H9 (cell line): ENCODE measurements around the gene TJP3. TPM values are rescaled to one million over a fixed set of nuclear protein-coding genes. Genes with fewer than 3 reads are reported as not detected.

Experiments
- DNase-seq: peaks from one replicate; pipeline ENCODE4 v3.0.0-alpha.2; 2017
- H2AFZ ChIP-seq: one replicate; pipeline ENCODE4 v1.6.1; 2013; ENCODE audit warnings: mild to moderate bottlenecking, low read length, control low read depth, moderate library complexity
- H2AK5ac ChIP-seq: 2 replicates; pipeline ENCODE4 v1.6.1; 2013; ENCODE audit warnings: low read length, control low read depth, mixed read lengths; ENCODE audit not compliant: insufficient read length
- H2BK120ac ChIP-seq: one replicate; pipeline ENCODE4 v1.6.1; 2013; ENCODE audit warnings: low read depth, mild to moderate bottlenecking, low read length, control low read depth, inconsistent platforms; ENCODE audit not compliant: poor library complexity, severe bottlenecking
- H2BK12ac ChIP-seq: 2 replicates; pipeline ENCODE4 v1.6.1; 2013; ENCODE audit warnings: low read length, control low read depth, mixed read lengths, low read depth; ENCODE audit not compliant: insufficient read length
- H2BK15ac ChIP-seq: 2 replicates; pipeline ENCODE4 v1.6.1; 2013; ENCODE audit warnings: low read depth, low read length, control low read depth
- H2BK20ac ChIP-seq: one replicate; pipeline ENCODE4 v1.6.1; 2013; ENCODE audit warnings: low read depth, mild to moderate bottlenecking, low read length, control low read depth, inconsistent platforms; ENCODE audit not compliant: poor library complexity, severe bottlenecking
- H2BK5ac ChIP-seq: 2 replicates; pipeline ENCODE4 v1.6.1; 2013; ENCODE audit warnings: low read length, control low read depth, mixed read lengths; ENCODE audit not compliant: insufficient read length
- H3K14ac ChIP-seq: 2 replicates; pipeline ENCODE4 v1.6.1; 2013; ENCODE audit warnings: low read length, control low read depth; ENCODE audit not compliant: insufficient read depth
- H3K18ac ChIP-seq: 2 replicates; pipeline ENCODE4 v1.6.1; 2013; ENCODE audit warnings: low read depth, mild to moderate bottlenecking, mixed read lengths, low read length, control low read depth; ENCODE audit not compliant: insufficient read length
- H3K23ac ChIP-seq: 2 replicates; pipeline ENCODE4 v1.6.1; 2013; ENCODE audit warnings: low read length, control low read depth, mixed read lengths, low read depth; ENCODE audit not compliant: insufficient read length
- H3K23me2 ChIP-seq: 2 replicates; pipeline ENCODE4 v1.6.1; 2013; ENCODE audit warnings: low read depth, mild to moderate bottlenecking, mixed read lengths, low read length, control low read depth; ENCODE audit not compliant: insufficient read length, poor library complexity, severe bottlenecking
- H3K27ac ChIP-seq: 2 replicates; pipeline ENCODE4 v1.5.1; 2013; ENCODE audit warnings: low read length, control low read depth, mixed read lengths, low read depth; ENCODE audit not compliant: insufficient read length
- H3K27me3 ChIP-seq: 2 replicates; pipeline ENCODE4 v1.6.1; 2013; ENCODE audit warnings: low read length, control low read depth, inconsistent platforms; ENCODE audit not compliant: insufficient read depth
- H3K4ac ChIP-seq: 2 replicates; pipeline ENCODE4 v1.6.1; 2013; ENCODE audit warnings: low read depth, mild to moderate bottlenecking, control low read depth, inconsistent platforms, low read length, moderate library complexity
- H3K4me1 ChIP-seq: 2 replicates; pipeline ENCODE4 v1.6.1; 2013; ENCODE audit warnings: low read length, control low read depth, inconsistent platforms; ENCODE audit not compliant: insufficient read depth
- H3K4me2 ChIP-seq: 2 replicates; pipeline ENCODE4 v1.6.1; 2013; ENCODE audit warnings: low read length, control low read depth, mixed read lengths; ENCODE audit not compliant: insufficient read length, insufficient read depth
- H3K56ac ChIP-seq: 2 replicates; pipeline ENCODE4 v1.6.1; 2013; ENCODE audit warnings: low read depth, mild to moderate bottlenecking, mixed read lengths, low read length, control low read depth; ENCODE audit not compliant: insufficient read length
- H3K79me1 ChIP-seq: 2 replicates; pipeline ENCODE4 v1.6.1; 2013; ENCODE audit warnings: low read depth, mild to moderate bottlenecking, moderate library complexity, low read length, control low read depth, inconsistent platforms; ENCODE audit not compliant: insufficient read depth, poor library complexity, severe bottlenecking
- H3K79me2 ChIP-seq: 2 replicates; pipeline ENCODE4 v1.6.1; 2013; ENCODE audit warnings: low read length, control low read depth, inconsistent platforms; ENCODE audit not compliant: insufficient read depth
- H3K9ac ChIP-seq: 2 replicates; pipeline ENCODE4 v1.6.1; 2013; ENCODE audit warnings: low read length, control low read depth, mixed read lengths; ENCODE audit not compliant: insufficient read length; ENCODE audit errors: extremely low read depth
- H3K9me3 ChIP-seq: one replicate; pipeline ENCODE4 v1.6.1; 2013; ENCODE audit warnings: low read depth, low read length, inconsistent platforms; ENCODE audit not compliant: control insufficient read depth
- H3T11ph ChIP-seq: one replicate; pipeline ENCODE4 v1.6.1; 2013; ENCODE audit warnings: mild to moderate bottlenecking, low read length, control low read depth, inconsistent platforms
- H4K20me1 ChIP-seq: one replicate; pipeline ENCODE4 v1.6.1; 2013; ENCODE audit not compliant: control insufficient read depth, insufficient read length, insufficient read depth
- H4K5ac ChIP-seq: 2 replicates; pipeline ENCODE4 v1.6.1; 2013; ENCODE audit warnings: low read depth, mild to moderate bottlenecking, mixed read lengths, low read length, control low read depth; ENCODE audit not compliant: insufficient read length
- H4K8ac ChIP-seq: replicated peaks from 2 replicates; pipeline ENCODE4 v1.6.1; 2013; ENCODE audit warnings: low read length, control low read depth, mixed read lengths, low read depth; ENCODE audit not compliant: insufficient read length
- H4K91ac ChIP-seq: 2 replicates; pipeline ENCODE4 v1.6.1; 2013; ENCODE audit warnings: low read depth, mild to moderate bottlenecking, moderate library complexity, mixed read lengths, low read length, control low read depth; ENCODE audit not compliant: insufficient read length
- H3K27ac Mint-ChIP-seq, 3 experiments: 2 replicates in 2 of 3; 3 replicates in 1 of 3; pipeline ENCODE4 v1.8.0; 2020 to 2021; ENCODE audit warnings: mixed read lengths in 3 of 3, mild to moderate bottlenecking in 1 of 3, moderate library complexity in 1 of 3
- H3K27me3 Mint-ChIP-seq: 2 replicates; pipeline ENCODE4 v1.8.0; 2021; ENCODE audit warnings: low read depth, mild to moderate bottlenecking, moderate library complexity, mixed read lengths
- H3K36me3 Mint-ChIP-seq, 3 experiments: 2 replicates in 2 of 3; 3 replicates in 1 of 3; pipeline ENCODE4 v1.8.0; 2020 to 2021; ENCODE audit warnings: low read depth in 3 of 3, mixed read lengths in 3 of 3; ENCODE audit not compliant: insufficient read depth in 1 of 3
- H3K4me1 Mint-ChIP-seq, 2 experiments: 2 replicates each; pipeline ENCODE4 v1.8.0; 2020; ENCODE audit warnings: mixed read lengths in 2 of 2
- H3K4me3 Mint-ChIP-seq, 2 experiments: 2 replicates in 1 of 2; 3 replicates in 1 of 2; pipeline ENCODE4 v1.8.0; 2020 to 2021; ENCODE audit warnings: mild to moderate bottlenecking in 2 of 2, mixed read lengths in 2 of 2, moderate library complexity in 1 of 2
- H3K9me3 Mint-ChIP-seq, 2 experiments: 2 replicates in 1 of 2; 3 replicates in 1 of 2; pipeline ENCODE4 v1.8.0; 2020; ENCODE audit warnings: mild to moderate bottlenecking in 2 of 2, mixed read lengths in 2 of 2, moderate library complexity in 1 of 2
- CTCF ChIP-seq: fragments of 200-600 bp; sonication (generic); conservative IDR thresholded peaks from 3 replicates; pipeline ENCODE4 v1.8.0; 2021; ENCODE audit warnings: antibody characterized with exemption, mild to moderate bottlenecking
- WGBS: extraction: QIAGEN DNeasy Blood & Tissue Kit; methylation state at CpG from one replicate; pipeline ENCODE4 v1.1.7; 2013; ENCODE audit warnings: missing lambda C conversion rate, low lambda C conversion rate, mixed read lengths; ENCODE audit not compliant: insufficient read length; ENCODE audit errors: extremely low coverage; 5-methylcytosine and 5-hydroxymethylcytosine counted together
- total RNA-seq: library from RNA; stranded (reverse); gene quantifications from 2 replicates; pipeline ENCODE4 v1.2.1, GENCODE V29; 2021

TJP3 gene
- total RNA-seq, 1 experiment from 2014 or later, result 27.3 TPM

- H2BK5ac ChIP-seq, result no peak overlapping the region
- no peaks in the 10 kb centered on the region for H3K27me3 ChIP-seq
- no peak overlapping the region for H3T11ph ChIP-seq
- H3K79me1 ChIP-seq, result no peaks in the 10 kb centered on the region
- H2BK15ac ChIP-seq, result no peak overlapping the region
- no peak overlapping the region for H2BK20ac ChIP-seq
- H3K18ac ChIP-seq, result no peak overlapping the region
- no peak overlapping the region for H3K4ac ChIP-seq
- no peak overlapping the region for H2BK120ac ChIP-seq
- H4K91ac ChIP-seq, result no peak overlapping the region
- TF ChIP-seq CTCF, result no peak
- Mint-ChIP-seq H3K9me3 (no peaks in the 10 kb centered on the region), H3K36me3 (peaks cover 6 to 15% (median 12%) of the 10 kb centered on the region in 3 experiments; a peak in 5 of 7 replicates), H3K4me3 (no peak overlapping the region), H3K4me1 (peaks cover 7 to 15% of the 10 kb centered on the region in 2 experiments), H3K27ac (peak overlapping the region in 1 of 3 experiments; percentile 52; a peak in 1 of 7 replicates), H3K27me3 (no peaks in the 10 kb centered on the region)
- no peak overlapping the region for H3K4me2 ChIP-seq
- H3K9ac ChIP-seq, result no peak overlapping the region
- H3K56ac ChIP-seq, result no peak overlapping the region
- no peaks in the 10 kb centered on the region for H3K79me2 ChIP-seq
- no peak for DNase-seq
- no peak overlapping the region for H3K14ac ChIP-seq
- WGBS, result no CpG with 5 or more reads among the region's 25 CpGs
- no peak overlapping the region for H3K23ac ChIP-seq
- H3K23me2 ChIP-seq, result no peaks in the 10 kb centered on the region
- H4K20me1 ChIP-seq, result no peaks in the 10 kb centered on the region
- H3K4me1 ChIP-seq, result no peaks in the 10 kb centered on the region
- no peak overlapping the region for H4K5ac ChIP-seq
- no peak overlapping the region for H2AFZ ChIP-seq
- no peaks in the 10 kb centered on the region for H3K9me3 ChIP-seq
- no peak overlapping the region for H2AK5ac ChIP-seq
- no peak overlapping the region for H2BK12ac ChIP-seq
- no peak overlapping the region for H3K27ac ChIP-seq
- H4K8ac ChIP-seq, result no peak overlapping the region
These were observed 60.0 kb downstream of the TJP3 start for GRCh38 chr19:3768015-3768747.
